RWPE1 (cell line): ENCODE data around the gene COL27A1.

ENCODE experiments used
- CTCF ChIA-PET: fragments of 350-600 bp; sonication (Branson Sonifier 250); formaldehyde crosslinking; extraction: SDS; loops from one replicate; lab custom pipeline; 2021; lab: Yijun Ruan, JAX
- POLR2A ChIA-PET: fragments of 400-600 bp; formaldehyde crosslinking; extraction: SDS; loops from one replicate; lab custom pipeline; 2020; ENCODE audit warnings: antibody characterized with exemption; ENCODE audit not compliant: low non-redundant PET; lab: Yijun Ruan, JAX
- DNase-seq: peaks from one replicate; pipeline ENCODE4 v3.0.0; 2012; ENCODE audit warnings: low spot score
- H3K27ac ChIP-seq: fragments of 450-650 bp; 2 replicates; pipeline ENCODE4 v1.5.1; 2017
- TF ChIP-seq, protein P1 (sequence below): fragments of 450-650 bp; conservative IDR thresholded peaks from 2 replicates; pipeline ENCODE4 v1.5.1; 2017; ENCODE audit warnings: low read depth, mild to moderate bottlenecking

The COL27A1 gene

DNA sequence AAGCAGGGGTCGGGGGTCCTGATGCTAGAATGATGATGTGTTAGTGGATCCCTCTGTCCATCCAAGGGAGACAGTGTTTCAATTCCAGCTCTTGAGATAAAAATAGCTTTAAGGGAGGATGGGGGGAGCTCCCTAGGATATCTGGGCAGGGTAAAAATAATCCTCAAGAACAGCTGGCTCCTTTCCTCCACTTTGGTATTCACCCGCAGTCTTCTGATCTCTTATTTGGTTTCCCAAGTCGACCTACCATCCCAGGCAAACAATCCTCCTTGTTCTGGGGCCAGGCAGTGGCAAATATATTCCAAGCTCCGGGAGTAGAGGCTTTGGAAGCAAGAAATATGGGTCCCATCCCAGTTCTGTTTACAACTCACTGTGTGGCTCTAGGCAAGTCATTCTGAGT is 14.5 kb upstream of the COL27A1 start:
- DNase-seq: no peak
- ChIA-PET CTCF (interaction anchor here (0.6 to 2.8 kb wide), 6 partner anchors 14 to 413 kb away, joined by 3 to 16 read pairs (median 7); partner anchors contain the start of gene COL27A1), POLR2A (no interaction called here)
- TF ChIP-seq, protein P1, sequence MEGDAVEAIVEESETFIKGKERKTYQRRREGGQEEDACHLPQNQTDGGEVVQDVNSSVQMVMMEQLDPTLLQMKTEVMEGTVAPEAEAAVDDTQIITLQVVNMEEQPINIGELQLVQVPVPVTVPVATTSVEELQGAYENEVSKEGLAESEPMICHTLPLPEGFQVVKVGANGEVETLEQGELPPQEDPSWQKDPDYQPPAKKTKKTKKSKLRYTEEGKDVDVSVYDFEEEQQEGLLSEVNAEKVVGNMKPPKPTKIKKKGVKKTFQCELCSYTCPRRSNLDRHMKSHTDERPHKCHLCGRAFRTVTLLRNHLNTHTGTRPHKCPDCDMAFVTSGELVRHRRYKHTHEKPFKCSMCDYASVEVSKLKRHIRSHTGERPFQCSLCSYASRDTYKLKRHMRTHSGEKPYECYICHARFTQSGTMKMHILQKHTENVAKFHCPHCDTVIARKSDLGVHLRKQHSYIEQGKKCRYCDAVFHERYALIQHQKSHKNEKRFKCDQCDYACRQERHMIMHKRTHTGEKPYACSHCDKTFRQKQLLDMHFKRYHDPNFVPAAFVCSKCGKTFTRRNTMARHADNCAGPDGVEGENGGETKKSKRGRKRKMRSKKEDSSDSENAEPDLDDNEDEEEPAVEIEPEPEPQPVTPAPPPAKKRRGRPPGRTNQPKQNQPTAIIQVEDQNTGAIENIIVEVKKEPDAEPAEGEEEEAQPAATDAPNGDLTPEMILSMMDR: no peak
- H3K27ac ChIP-seq: no peak overlapping the region

DNA sequence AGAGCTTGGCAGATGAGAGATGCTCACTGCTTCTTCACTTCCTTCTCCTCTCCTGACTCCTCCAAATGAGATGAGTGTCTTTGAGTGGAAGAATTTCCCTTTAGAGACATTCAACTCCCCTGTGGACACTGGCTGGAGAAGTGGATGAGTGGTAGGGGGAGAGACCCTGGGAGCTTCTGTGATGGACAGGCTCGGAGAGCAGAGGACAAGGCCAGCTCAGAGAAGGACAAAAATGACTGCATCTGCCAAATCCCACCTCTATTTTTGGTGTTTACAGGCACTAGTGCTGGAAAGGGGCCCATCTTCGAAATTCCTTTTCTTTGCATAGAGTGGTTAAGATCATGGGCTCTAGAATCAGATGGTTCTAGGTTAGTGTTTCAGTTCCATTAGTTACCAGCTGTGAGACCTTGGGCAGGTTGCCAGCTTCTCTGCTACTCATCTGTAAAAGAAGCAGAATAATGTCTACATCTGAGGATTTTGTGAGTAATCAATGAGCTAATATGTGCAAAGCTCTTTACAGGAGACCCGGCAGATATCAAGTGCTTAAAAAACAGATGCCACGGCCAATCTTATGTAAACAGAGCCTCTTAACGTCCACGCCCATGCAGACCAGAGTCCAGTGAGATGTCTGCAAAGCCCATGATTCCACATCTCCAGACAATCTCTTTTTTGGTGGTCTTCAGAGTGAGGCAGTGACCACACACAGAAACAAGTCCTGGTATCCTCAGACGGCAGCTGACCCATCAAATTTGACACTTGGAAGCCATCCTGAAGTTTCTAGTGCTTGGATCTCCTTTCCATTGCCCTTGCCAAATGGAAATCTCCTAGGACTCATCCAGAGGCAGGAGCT is 13.6 kb upstream of the COL27A1 start:
- ChIA-PET CTCF (interaction anchor here (0.6 to 2.8 kb wide), 5 partner anchors 10 to 149 kb away, joined by 3 to 16 read pairs (median 10); partner anchors contain the start of gene COL27A1), POLR2A (no interaction called here)
- H3K27ac ChIP-seq: no peak overlapping the region
- TF ChIP-seq, protein P1: no peak
- DNase-seq: no peak

DNA sequence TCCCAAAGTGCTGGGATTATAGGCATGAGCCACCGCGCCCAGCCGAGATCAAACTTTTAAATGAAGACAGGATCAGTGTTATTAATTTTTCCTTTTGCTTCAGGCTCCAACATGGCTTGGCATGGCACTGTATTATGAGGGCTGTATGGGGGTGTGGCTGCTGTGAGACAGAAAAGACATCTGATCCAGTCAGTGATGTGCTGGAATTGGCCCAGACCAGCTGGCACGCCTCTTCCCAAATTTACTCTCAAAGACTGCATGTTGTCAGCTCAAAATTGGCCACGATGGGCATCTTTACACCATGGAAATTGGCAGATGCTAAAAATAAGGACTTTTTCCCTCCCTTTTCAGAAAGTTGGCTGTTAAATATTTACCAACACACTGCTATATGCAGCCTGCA is 12.1 kb upstream of the COL27A1 start:
- TF ChIP-seq, protein P1: no peak
- POLR2A ChIA-PET: no interaction called here
- DNase-seq: no peak
- no peak overlapping the region for H3K27ac ChIP-seq
- CTCF ChIA-PET: interaction anchor here (1.1 to 2.8 kb wide), 2 partner anchors 12 to 35 kb away, joined by 3 to 10 read pairs; no protein-coding TSS in a partner anchor

DNA sequence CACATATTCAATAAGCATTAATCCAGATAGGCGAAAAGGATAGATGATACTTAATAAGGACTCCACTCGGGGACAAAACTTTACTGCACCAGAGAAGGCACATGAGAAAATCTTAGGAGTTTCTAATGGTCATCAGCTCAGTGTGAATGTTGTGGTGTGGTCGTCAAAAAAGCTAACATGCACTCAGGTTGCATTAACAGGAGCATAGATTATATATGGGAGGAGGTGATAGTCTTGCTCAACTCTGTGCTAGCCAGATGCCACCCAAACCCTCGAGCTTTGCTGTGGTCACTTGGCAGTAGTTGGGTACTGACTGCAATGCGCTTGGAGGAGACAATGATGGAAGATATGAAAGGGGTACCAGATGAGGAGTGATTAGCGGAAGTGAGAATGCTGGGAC is 8.6 kb upstream of the COL27A1 start:
- DNase-seq: no peak
- ChIA-PET CTCF (interaction anchor here (1.1 to 1.5 kb wide), 3 partner anchors 9 to 145 kb away, joined by 5 to 6 read pairs (median 6); partner anchors contain the start of gene COL27A1), POLR2A (no interaction called here)
- TF ChIP-seq, protein P1: no peak
- H3K27ac ChIP-seq: no peak overlapping the region

DNA sequence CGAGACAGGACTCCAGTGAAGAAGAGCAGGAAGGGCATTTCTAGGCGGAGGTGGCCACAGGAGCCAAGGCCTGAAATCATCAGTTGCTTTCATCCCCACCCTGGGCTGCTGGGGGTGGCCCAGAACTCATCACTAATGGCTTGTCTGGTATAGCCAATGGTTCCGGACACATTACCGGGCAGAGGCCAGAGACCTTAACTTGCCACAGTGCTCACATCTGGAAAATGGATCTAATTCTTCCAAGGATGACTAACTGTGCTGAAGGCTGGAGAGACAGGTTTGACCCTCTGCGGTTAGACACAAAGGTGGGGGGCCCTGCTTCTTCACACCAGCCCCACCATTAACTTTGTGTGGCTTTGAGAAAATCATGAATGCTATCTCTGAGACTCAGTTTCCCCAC is 6.2 kb upstream of the COL27A1 start:
- CTCF ChIA-PET: interaction anchor here (0.8 kb wide), 2 partner anchors 140 to 142 kb away, joined by 3 read pairs; no protein-coding TSS in a partner anchor

DNA sequence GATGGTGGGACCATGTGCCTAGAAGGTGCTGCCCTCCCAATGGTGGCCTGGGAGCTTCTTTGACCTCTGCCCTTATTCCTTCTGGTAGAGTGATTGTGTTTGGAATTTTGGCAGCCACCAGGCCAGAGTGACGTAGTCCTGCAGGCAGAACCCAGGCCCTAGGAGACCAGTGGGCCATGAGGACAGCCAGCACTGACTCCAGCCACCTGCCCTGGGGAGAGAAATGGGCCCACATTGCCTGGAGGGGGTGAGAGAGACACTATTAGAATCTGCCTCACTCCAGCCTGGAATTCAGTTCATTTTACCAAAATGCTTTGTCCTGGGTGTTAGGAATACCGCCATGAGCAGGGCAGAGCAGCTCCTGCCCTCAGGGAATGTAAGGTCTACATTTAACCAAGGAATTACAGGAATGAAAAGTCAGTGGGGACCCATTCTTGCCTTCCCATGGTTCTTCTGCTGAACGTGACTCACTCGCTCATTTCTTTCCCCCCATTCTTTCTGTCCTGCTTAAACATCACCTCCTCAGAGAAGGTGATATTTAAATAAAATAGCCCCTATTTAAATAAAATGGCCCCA is 5.5 kb upstream of the COL27A1 start:
- ChIA-PET CTCF (interaction anchor here (0.8 to 7.0 kb wide), 3 partner anchors 42 to 141 kb away, joined by 3 to 57 read pairs (median 3); no protein-coding TSS in a partner anchor), POLR2A (no interaction called here)
- H3K27ac ChIP-seq: no peak overlapping the region
- no peak for DNase-seq
- TF ChIP-seq, protein P1: no peak

More for the DNA sequence above, 6.2 kb upstream of the COL27A1 start:
- TF ChIP-seq, protein P1: no peak
- POLR2A ChIA-PET: no interaction called here
- DNase-seq: no peak
- H3K27ac ChIP-seq: no peak overlapping the region
